ENCODE data around the gene BMP10. TPM values are rescaled to one million over a fixed set of nuclear protein-coding genes. Genes with fewer than 3 reads are reported as not detected.

The BMP10 gene, protein sequence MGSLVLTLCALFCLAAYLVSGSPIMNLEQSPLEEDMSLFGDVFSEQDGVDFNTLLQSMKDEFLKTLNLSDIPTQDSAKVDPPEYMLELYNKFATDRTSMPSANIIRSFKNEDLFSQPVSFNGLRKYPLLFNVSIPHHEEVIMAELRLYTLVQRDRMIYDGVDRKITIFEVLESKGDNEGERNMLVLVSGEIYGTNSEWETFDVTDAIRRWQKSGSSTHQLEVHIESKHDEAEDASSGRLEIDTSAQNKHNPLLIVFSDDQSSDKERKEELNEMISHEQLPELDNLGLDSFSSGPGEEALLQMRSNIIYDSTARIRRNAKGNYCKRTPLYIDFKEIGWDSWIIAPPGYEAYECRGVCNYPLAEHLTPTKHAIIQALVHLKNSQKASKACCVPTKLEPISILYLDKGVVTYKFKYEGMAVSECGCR
- total RNA-seq: not detected in 2 replicates
- long read RNA-seq: 0 reads

DNA sequence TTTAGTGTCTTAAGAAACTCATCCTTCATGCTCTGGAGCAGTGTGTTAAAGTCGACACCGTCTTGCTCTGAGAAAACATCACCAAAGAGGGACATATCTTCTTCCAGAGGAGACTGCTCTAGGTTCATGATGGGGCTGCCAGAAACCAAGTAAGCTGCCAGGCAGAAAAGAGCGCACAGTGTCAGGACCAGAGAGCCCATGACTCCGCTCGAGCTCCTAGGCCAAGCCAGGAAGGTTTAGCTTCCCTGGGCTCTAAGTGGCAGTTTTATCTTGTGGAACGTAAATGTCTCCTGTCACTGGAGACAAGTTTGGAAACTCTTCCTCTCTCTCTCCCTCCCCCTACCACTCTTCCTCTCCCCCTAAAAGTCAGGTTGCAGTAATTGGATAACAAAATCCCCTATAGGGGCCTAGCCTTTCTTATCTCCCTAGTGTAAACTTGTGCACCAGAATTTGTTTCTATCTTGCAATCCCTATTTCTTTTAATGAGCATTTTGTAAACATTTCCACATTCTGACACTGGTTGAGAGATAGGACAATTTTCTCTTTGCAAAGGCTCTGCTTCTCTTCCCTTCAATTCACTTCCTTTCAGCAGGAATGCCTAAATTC lies at the start of gene BMP10:
BMP10 (minus strand) TSS at position 239 of the 606 bp plus-strand sequence; CDS start at position 200, 39 bp downstream.
- H3K36me3 Mint-ChIP-seq (ENCODE audit: unreplicated experiment): no peaks in the 10 kb centered on the region
- no peak for DNase-seq (ENCODE audit: extremely low spot score, unreplicated experiment)
- H3K4me3 Mint-ChIP-seq (ENCODE audit: unreplicated experiment): no peak within 1 kb of the TSS
- H3K27ac Mint-ChIP-seq (ENCODE audit: unreplicated experiment): no peak within 1 kb of the TSS
- H3K4me1 Mint-ChIP-seq (ENCODE audit: unreplicated experiment): no peaks in the 10 kb centered on the region
- TF ChIP-seq, protein P1, sequence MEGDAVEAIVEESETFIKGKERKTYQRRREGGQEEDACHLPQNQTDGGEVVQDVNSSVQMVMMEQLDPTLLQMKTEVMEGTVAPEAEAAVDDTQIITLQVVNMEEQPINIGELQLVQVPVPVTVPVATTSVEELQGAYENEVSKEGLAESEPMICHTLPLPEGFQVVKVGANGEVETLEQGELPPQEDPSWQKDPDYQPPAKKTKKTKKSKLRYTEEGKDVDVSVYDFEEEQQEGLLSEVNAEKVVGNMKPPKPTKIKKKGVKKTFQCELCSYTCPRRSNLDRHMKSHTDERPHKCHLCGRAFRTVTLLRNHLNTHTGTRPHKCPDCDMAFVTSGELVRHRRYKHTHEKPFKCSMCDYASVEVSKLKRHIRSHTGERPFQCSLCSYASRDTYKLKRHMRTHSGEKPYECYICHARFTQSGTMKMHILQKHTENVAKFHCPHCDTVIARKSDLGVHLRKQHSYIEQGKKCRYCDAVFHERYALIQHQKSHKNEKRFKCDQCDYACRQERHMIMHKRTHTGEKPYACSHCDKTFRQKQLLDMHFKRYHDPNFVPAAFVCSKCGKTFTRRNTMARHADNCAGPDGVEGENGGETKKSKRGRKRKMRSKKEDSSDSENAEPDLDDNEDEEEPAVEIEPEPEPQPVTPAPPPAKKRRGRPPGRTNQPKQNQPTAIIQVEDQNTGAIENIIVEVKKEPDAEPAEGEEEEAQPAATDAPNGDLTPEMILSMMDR (IDR thresholded peaks at IDR 0.05): no peak
- H3K9me3 Mint-ChIP-seq (ENCODE audit: unreplicated experiment): no peaks in the 10 kb centered on the region
- H3K27me3 Mint-ChIP-seq (ENCODE audit: unreplicated experiment): peaks cover 7% of the 10 kb centered on the region

DNA sequence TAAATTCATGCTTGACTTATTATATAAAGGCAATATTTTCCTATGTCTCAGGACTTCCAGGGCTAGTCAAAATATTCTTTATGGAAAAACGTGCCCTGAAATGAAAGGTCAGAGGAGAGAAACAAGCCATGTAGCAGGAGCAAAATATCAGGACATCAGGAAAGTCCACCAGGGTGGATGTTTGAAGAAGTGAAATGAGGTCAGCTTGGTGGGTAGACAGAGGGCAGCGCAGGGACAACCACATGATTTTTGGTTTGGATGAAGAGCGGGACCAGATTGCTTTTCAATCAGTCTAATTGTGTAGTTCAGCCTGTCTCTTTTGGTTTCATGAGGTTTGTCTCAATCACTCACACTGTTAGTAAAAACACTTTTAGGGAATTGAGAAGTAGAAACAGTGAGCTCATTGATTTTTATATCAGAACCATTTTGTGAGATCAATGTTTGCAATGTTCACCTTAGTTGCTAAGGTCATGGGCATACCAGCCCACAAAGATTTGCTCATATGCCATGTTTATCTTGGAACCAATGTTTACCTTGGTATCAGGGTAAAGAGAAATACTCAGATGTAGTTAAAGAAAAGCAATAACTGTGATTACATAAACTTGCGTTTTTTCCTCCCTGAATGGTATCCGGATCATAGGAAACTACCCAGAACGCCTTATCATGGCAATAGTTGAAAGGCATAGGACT lies 49.4 kb upstream of the BMP10 start:
- TF ChIP-seq, protein P1 (IDR thresholded peaks at IDR 0.05): no peak
- H3K4me1 Mint-ChIP-seq (ENCODE audit: unreplicated experiment): peaks cover 7% of the 10 kb centered on the region
- no peaks in the 10 kb centered on the region for H3K9me3 Mint-ChIP-seq (ENCODE audit: unreplicated experiment)
- H3K4me3 Mint-ChIP-seq (ENCODE audit: unreplicated experiment): no peak overlapping the region
- no peaks in the 10 kb centered on the region for H3K36me3 Mint-ChIP-seq (ENCODE audit: unreplicated experiment)
- no peaks in the 10 kb centered on the region for H3K27me3 Mint-ChIP-seq (ENCODE audit: unreplicated experiment)
- no peak overlapping the region for H3K27ac Mint-ChIP-seq (ENCODE audit: unreplicated experiment)
- no peak for DNase-seq (ENCODE audit: extremely low spot score, unreplicated experiment)

DNA sequence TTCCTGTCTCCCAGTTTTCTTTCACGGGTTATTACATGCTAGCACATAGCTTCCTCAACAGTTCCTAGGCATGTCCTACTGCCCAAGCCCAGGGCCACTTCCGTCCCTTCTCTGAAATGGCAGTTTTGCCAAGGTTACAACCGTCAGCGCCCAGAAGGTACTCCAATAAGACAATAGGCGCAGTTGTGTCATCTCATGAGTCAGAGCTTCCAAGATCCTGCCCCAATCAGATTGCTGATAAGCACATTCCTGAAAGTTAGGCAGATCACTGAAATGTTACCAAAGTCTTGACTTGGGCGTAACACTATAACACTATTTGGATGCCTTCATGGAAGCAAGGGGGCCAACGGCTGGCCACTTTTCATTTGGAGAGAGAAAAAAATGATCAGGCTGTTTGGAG lies 47.3 kb upstream of the BMP10 start:
- DNase-seq (ENCODE audit: extremely low spot score, unreplicated experiment): no peak
- H3K4me3 Mint-ChIP-seq (ENCODE audit: unreplicated experiment): no peak overlapping the region

DNA sequence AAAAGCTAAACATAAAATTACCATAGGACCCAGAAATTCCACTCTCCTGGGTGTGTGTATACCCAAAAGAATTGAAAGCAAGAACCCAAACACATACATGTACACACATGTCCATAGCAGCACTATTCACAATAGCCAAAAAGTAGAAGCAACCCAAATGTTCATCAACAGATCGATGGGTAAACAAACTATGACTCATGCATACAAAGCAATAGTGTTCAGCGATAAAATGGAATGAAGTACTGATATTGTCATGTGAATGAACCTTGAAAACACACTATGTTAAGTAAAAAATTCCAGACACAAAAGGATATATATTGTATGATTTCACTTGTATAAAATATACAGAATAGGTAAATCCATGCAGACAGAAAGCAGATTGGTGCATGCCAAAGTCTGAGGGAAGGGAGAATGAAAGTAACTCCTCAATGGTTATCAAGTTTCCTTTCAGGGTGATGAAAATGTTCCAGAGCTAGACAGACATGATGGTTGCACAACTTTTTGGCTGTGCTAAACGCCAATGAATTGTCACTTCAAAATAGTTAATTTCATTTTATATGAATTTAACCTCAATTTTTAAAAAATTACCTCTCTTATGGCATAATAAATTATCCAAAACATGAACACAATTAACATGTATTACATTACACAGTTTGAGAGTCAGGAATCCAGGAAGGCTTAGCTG lies 46.0 kb upstream of the BMP10 start:
- Mint-ChIP-seq H3K4me3 (ENCODE audit: unreplicated experiment) (no peak overlapping the region), H3K36me3 (ENCODE audit: unreplicated experiment) (no peaks in the 10 kb centered on the region), H3K27me3 (ENCODE audit: unreplicated experiment) (no peaks in the 10 kb centered on the region), H3K4me1 (ENCODE audit: unreplicated experiment) (peaks cover 7% of the 10 kb centered on the region), H3K9me3 (ENCODE audit: unreplicated experiment) (no peaks in the 10 kb centered on the region), H3K27ac (ENCODE audit: unreplicated experiment) (no peak overlapping the region)
- TF ChIP-seq, protein P1 (IDR thresholded peaks at IDR 0.05): no peak
- DNase-seq (ENCODE audit: extremely low spot score, unreplicated experiment): no peak

More for the DNA sequence above, 47.3 kb upstream of the BMP10 start:
- TF ChIP-seq, protein P1 (IDR thresholded peaks at IDR 0.05): no peak
- H3K27me3 Mint-ChIP-seq (ENCODE audit: unreplicated experiment): no peaks in the 10 kb centered on the region
- H3K27ac Mint-ChIP-seq (ENCODE audit: unreplicated experiment): no peak overlapping the region
- no peaks in the 10 kb centered on the region for H3K9me3 Mint-ChIP-seq (ENCODE audit: unreplicated experiment)
- peaks cover 7% of the 10 kb centered on the region for H3K4me1 Mint-ChIP-seq (ENCODE audit: unreplicated experiment)
- no peaks in the 10 kb centered on the region for H3K36me3 Mint-ChIP-seq (ENCODE audit: unreplicated experiment)
